OCI-LY3 (cell line): ENCODE measurements around the gene MAST1.

Source experiments
- H2AFZ ChIP-seq: fragments of 200-600, 300-600 bp; shearing (Covaris generic); 2 replicates; pipeline ENCODE4 v1.6.0; 2014; ENCODE audit warnings: antibody characterized with exemption, low read depth, low read length
- H3K27ac ChIP-seq: fragments of 200-600, 300-600 bp; sonication (generic); 2 replicates; pipeline ENCODE4 v1.5.1; 2014; ENCODE audit warnings: mild to moderate bottlenecking, low read length, moderate library complexity, mixed read lengths
- H3K27me3 ChIP-seq: fragments of 200-600, 300-600 bp; sonication (generic); 2 replicates; pipeline ENCODE4 v1.6.1; 2014; ENCODE audit warnings: low read depth, low read length, mixed read lengths
- H3K36me3 ChIP-seq: fragments of 200-600, 300-600 bp; sonication (generic); replicated peaks from 2 replicates; pipeline ENCODE3; 2014; ENCODE audit warnings: low read depth, low read length, mixed read lengths
- H3K4me1 ChIP-seq: fragments of 300-600, 200-600 bp; sonication (generic); 2 replicates; pipeline ENCODE4 v1.6.1; 2014; ENCODE audit warnings: low read length, mixed read lengths
- H3K4me2 ChIP-seq: fragments of 200-600, 300-600 bp; sonication (generic); 2 replicates; pipeline ENCODE4 v1.6.1; 2014; ENCODE audit warnings: low read length, mixed read lengths
- H3K4me3 ChIP-seq: fragments of 300-600, 200-600 bp; sonication (generic); 2 replicates; pipeline ENCODE4 v1.5.1; 2014; ENCODE audit warnings: antibody characterized with exemption, mild to moderate bottlenecking, low read length, moderate library complexity
- H3K79me2 ChIP-seq: fragments of 300-600, 200-600 bp; shearing (Covaris generic); 2 replicates; pipeline ENCODE4 v1.6.1; 2014; ENCODE audit warnings: mild to moderate bottlenecking, low read length, mixed read lengths
- H3K9ac ChIP-seq: fragments of 300-600, 200-600 bp; shearing (Covaris generic); 2 replicates; pipeline ENCODE4 v1.6.0; 2014; ENCODE audit warnings: mild to moderate bottlenecking, low read length, moderate library complexity
- H3K9me3 ChIP-seq: fragments of 200-600, 300-600 bp; shearing (Covaris generic); 2 replicates; pipeline ENCODE4 v1.6.1; 2014; ENCODE audit warnings: low read length, mixed read lengths; ENCODE audit not compliant: insufficient read depth
- H4K20me1 ChIP-seq: fragments of 200-600, 300-600 bp; sonication (generic); 2 replicates; pipeline ENCODE4 v1.6.1; 2016; ENCODE audit warnings: low read length, mixed read lengths; ENCODE audit not compliant: insufficient read depth
- EZH2phosphoT487 ChIP-seq: fragments of 200-600 bp; shearing (Covaris generic); IDR thresholded peaks from 2 replicates; pipeline ENCODE4 v1.6.1; 2018; ENCODE audit warnings: antibody characterized with exemption, mixed run types, low read depth
- TF ChIP-seq, protein P1 (sequence below): fragments of 200-600, 300-600 bp; sonication (generic); IDR thresholded peaks from 2 replicates; pipeline ENCODE4 v1.5.1; 2014; ENCODE audit warnings: antibody characterized with exemption, low read length, low read depth

The MAST1 gene

GRCh38 chr19:12838182-12838885 is at the start of gene MAST1:
Gene MAST1 (plus strand): TSS chr19:12838515. CDS start chr19:12838573, 58 bp downstream.
- Histone ChIP-seq H3K27me3 (peaks cover 12% of the 10 kb centered on the region), H3K4me1 (peaks cover 21% of the 10 kb centered on the region), H3K4me3 (peak within 1 kb of the TSS; percentile 92), H4K20me1 (0 out of 2 replicates have a peak, but pooled peaks cover 6% of the 10 kb centered on the region), H3K27ac (no peak within 1 kb of the TSS), H3K9me3 (no peaks in the 10 kb centered on the region), H3K9ac (peak within 1 kb of the TSS; percentile 76), H2AFZ (peak within 1 kb of the TSS; percentile 77), H3K4me2 (peak within 1 kb of the TSS; percentile 80), H3K36me3 (peaks cover 10% of the 10 kb centered on the region), H3K79me2 (peaks cover 3% of the 10 kb centered on the region; the same call in 1 of the 2 replicates)
- TF ChIP-seq, protein P1, sequence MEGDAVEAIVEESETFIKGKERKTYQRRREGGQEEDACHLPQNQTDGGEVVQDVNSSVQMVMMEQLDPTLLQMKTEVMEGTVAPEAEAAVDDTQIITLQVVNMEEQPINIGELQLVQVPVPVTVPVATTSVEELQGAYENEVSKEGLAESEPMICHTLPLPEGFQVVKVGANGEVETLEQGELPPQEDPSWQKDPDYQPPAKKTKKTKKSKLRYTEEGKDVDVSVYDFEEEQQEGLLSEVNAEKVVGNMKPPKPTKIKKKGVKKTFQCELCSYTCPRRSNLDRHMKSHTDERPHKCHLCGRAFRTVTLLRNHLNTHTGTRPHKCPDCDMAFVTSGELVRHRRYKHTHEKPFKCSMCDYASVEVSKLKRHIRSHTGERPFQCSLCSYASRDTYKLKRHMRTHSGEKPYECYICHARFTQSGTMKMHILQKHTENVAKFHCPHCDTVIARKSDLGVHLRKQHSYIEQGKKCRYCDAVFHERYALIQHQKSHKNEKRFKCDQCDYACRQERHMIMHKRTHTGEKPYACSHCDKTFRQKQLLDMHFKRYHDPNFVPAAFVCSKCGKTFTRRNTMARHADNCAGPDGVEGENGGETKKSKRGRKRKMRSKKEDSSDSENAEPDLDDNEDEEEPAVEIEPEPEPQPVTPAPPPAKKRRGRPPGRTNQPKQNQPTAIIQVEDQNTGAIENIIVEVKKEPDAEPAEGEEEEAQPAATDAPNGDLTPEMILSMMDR, result peak; percentile 52
- no peak for TF ChIP-seq EZH2phosphoT487

DNA sequence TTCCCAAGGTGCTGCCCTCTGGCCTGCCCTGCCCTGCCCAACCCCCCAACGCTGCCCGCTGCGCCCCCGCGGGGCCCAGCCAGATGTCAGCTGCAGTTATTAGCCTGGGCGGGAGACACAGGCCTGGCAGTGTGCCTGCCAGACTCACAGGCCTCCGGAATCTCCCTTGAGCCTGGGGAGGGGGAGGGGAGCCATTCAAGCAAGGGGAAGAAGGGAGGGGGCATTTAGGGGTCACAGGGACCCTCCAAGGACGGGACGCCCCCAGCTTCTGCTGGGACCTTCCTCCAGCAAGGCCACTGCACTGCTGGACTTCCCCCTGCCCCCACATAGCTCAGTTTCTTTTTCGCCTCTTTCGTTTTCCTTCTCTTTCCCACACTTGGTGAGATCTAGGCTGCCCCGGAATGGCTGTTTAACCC is 49.6 kb upstream of the MAST1 start:
- H3K27ac ChIP-seq, result peak overlapping the region; percentile 97
- no peaks in the 10 kb centered on the region for H3K9me3 ChIP-seq
- peaks cover 16% of the 10 kb centered on the region for H3K36me3 ChIP-seq
- peak overlapping the region; percentile 100 for H3K9ac ChIP-seq
- TF ChIP-seq, protein P1, result peak; percentile 45
- no peak for TF ChIP-seq EZH2phosphoT487
- no peak overlapping the region for H2AFZ ChIP-seq
- H3K79me2 ChIP-seq, result peaks cover 37% of the 10 kb centered on the region
- peaks cover 59% of the 10 kb centered on the region for H3K4me1 ChIP-seq
- H3K4me2 ChIP-seq, result peak overlapping the region; percentile 98
- H3K27me3 ChIP-seq, result no peaks in the 10 kb centered on the region
- H3K4me3 ChIP-seq, result peak overlapping the region; percentile 87
- peaks cover 4% of the 10 kb centered on the region; the same call in 1 of the 2 replicates for H4K20me1 ChIP-seq

DNA sequence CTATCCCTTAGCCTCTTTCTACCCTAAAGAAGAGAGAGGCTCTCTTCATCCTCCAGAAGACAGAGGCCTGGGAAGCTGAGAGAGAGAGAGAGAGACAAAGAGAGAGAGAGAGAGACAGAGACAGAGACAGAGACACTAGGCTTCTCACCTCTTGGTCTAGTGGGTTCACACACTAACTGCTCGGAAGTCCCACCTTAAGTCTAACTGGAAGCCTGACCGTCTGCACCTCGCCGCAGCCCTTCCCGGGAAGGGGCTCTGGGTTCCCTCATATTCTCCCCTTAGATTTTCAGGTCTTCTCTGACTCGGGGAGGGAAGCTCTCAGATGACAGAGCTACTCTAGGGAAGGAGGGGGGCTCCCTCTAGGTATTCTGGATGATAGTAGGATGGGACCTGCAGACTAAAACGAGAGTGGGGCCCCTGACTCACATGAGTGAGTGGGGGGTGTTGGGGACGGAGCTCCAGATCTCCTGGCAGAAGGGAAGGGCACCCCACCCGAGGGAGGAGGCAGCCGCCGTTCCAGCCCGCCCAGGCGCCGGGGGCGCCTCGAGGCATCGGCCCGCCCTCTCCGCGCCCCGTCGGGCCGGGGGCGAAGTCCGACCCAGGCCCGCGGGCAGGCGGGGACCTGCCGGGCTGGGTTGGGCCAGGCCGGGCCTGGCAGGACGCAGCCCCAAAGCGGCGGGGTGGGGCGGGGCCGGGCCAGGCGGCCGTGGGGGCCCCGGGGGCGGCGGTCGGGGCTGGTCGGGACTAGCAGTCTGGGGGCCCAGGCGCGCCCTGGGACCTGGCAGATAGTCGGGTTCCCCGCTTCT is 49.0 kb upstream of the MAST1 start:
- no peaks in the 10 kb centered on the region for H3K27me3 ChIP-seq
- TF ChIP-seq, protein P1, result no peak
- TF ChIP-seq EZH2phosphoT487, result no peak
- H3K4me2 ChIP-seq, result peak overlapping the region; percentile 98
- peaks cover 4% of the 10 kb centered on the region; the same call in 1 of the 2 replicates for H4K20me1 ChIP-seq
- H2AFZ ChIP-seq, result no peak overlapping the region
- peaks cover 57% of the 10 kb centered on the region for H3K4me1 ChIP-seq
- peak overlapping the region; percentile 97 for H3K27ac ChIP-seq
- peaks cover 42% of the 10 kb centered on the region for H3K79me2 ChIP-seq
- H3K4me3 ChIP-seq, result peak overlapping the region; percentile 87
- no peaks in the 10 kb centered on the region for H3K9me3 ChIP-seq
- peaks cover 16% of the 10 kb centered on the region for H3K36me3 ChIP-seq
- H3K9ac ChIP-seq, result peak overlapping the region; percentile 100
